NB4 (cell line): ENCODE data around the gene TNP2.

Source experiments
- DNase-seq: peaks from one replicate; pipeline ENCODE4 v3.0.0; 2010; ENCODE audit warnings: low read depth
- H3K4me3 ChIP-seq: one replicate; pipeline ENCODE4 v1.5.1; 2011; ENCODE audit warnings: mild to moderate bottlenecking, low read depth, low read length, moderate library complexity
- MAX ChIP-seq: IDR thresholded peaks from 2 replicates; pipeline ENCODE4 v1.6.1; 2011; ENCODE audit warnings: low read depth, low read length
- MYC ChIP-seq: IDR thresholded peaks from 2 replicates; pipeline ENCODE4 v1.6.1; 2011; ENCODE audit warnings: low read depth, low read length
- POLR2A ChIP-seq: IDR thresholded peaks from 2 replicates; pipeline ENCODE4 v1.6.1; 2011; ENCODE audit warnings: mild to moderate bottlenecking; ENCODE audit not compliant: insufficient read length; ENCODE audit errors: extremely low read depth
- TF ChIP-seq, protein P1 (sequence below): IDR thresholded peaks from one replicate; pipeline ENCODE4 v1.5.1; 2012; ENCODE audit warnings: low read depth, low read length

Gene TNP2

DNA sequence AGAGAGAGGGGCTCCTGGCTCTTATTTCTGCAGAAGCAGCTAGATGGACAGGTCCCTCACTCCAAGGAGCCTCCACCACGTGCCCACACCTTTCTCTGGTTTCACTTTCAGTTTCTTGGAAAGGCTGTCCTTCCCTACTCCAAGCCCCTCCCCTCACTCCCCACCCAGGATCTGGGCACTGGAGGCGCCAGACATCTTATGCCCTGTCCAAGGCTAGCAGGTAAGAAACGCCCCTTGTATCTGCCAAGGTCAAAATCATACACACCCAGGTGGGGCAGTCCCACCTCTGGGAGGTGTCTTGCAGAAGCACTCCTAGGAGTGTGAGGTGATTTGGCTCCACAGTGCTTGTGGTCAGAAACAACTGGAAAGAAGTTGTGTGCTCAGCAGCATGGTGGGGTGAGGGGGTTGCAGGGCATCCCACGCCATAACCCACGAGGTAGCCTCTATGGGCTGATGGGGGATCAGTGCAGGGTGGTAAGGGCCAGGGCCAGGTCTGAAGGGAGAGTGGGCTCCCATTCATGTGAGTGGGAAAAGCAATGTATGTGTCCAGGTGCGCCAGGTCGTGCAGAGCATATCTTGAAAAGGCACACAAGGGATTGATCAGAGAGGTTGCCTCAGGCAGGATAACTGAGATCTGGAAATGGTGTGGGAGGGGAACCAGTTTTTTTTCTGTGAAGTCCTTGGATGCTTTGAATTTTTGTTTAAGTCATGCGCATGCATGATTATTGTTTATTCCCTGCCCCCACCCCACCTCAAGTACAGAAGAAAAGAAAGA, 43.8 kb upstream of the TNP2 start:
- DNase-seq = peak; percentile 45
- TF ChIP-seq MAX (peak; percentile 48; the same call in 1 of the 2 replicates), POLR2A (no peak), MYC (no peak)
- TF ChIP-seq, protein P1, sequence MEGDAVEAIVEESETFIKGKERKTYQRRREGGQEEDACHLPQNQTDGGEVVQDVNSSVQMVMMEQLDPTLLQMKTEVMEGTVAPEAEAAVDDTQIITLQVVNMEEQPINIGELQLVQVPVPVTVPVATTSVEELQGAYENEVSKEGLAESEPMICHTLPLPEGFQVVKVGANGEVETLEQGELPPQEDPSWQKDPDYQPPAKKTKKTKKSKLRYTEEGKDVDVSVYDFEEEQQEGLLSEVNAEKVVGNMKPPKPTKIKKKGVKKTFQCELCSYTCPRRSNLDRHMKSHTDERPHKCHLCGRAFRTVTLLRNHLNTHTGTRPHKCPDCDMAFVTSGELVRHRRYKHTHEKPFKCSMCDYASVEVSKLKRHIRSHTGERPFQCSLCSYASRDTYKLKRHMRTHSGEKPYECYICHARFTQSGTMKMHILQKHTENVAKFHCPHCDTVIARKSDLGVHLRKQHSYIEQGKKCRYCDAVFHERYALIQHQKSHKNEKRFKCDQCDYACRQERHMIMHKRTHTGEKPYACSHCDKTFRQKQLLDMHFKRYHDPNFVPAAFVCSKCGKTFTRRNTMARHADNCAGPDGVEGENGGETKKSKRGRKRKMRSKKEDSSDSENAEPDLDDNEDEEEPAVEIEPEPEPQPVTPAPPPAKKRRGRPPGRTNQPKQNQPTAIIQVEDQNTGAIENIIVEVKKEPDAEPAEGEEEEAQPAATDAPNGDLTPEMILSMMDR = no peak
- H3K4me3 ChIP-seq = no peak overlapping the region

DNA sequence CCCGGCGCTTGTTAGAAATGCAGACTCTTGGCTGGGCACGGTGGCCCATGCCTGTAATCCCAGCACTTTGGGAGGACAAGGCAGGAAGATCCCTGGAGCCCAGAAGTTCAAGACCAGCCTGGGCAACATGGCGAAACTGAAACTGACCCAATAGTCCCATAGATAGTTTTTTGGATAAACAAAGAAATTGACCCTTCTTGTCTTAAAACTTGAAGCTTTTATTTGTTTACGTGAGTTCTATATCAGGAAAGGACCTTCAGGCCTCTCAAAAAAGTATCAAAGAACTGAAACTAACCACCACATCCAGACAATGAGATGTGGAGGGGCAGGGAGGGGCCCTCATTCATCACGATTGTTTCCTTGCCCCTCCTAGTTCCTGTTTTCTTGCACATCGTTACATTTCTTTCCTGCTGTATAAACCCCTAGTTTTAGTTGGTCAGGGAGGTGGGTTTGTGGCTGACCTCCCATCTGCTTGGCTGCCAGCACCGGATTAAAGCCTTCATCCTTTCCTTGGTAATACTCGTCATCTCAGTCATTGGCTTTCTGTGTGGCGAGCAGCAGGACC, 42.0 kb upstream of the TNP2 start:
- no peak overlapping the region for H3K4me3 ChIP-seq
- DNase-seq = peak; percentile 92
- TF ChIP-seq, protein P1 = no peak
- peak; percentile 37; the same call in 1 of the 2 replicates for TF ChIP-seq MAX

DNA sequence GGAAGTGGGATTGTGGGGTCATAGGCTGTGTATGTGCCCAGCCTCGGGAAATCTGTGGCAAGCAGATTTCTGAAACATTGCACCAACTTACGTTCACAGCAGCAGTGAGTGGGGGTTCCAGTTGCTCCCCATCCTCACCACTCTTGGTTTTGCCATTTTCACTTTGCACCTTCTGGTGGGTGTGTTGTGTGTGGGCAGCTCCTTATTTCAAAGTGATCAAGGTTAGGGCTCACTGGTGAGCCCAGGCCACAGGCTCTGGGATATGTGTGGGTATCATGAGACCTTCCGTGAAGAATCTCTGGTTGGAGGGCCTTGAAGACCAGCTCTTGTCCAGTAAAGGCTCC, 41.5 kb upstream of the TNP2 start:
- H3K4me3 ChIP-seq = no peak overlapping the region
- no peak for DNase-seq
- no peak for TF ChIP-seq POLR2A
- TF ChIP-seq, protein P1 = no peak
- no peak for TF ChIP-seq MYC
- TF ChIP-seq MAX = no peak

DNA sequence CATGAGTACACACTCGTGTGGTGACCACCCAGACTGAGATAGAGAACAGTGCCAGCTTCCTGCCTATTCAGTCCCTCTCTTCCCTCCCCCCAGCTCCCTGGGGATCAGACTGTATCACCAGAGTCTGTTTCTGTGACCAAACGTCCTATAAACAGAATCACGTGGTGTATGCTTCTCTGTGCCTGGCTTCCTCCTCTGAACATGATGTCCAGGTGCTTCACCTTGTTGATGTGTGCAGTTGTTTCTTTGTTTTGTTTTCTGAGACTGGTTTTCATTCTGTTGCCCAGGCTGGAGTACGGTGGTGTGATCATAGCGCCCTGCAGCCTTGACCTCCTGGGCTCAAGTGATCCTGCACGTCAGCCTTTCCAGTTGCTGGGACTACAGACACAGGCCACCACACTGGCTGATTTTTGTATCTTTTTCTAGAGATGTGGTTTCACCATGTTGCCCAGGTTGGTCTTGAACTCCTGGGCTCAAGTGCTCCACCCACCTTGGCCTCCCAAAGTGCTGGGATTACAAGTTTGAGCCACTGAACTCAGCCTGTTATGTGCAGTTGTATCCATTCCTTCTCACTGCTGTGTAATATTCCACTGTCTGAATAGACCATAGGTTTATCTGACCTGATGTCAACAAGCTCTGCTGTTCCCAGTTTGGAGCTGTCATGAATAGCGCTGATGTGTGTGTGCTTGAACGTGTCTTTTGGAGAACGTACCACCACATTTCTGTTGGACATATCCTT, 40.9 kb upstream of the TNP2 start:
- H3K4me3 ChIP-seq = no peak overlapping the region
- TF ChIP-seq, protein P1 = no peak
- TF ChIP-seq MYC = peak; percentile 37
- TF ChIP-seq MAX = peak; percentile 95
- DNase-seq = peak; percentile 87

- DNase-seq = peak; percentile 29
- H3K4me3 ChIP-seq = no peak overlapping the region
- TF ChIP-seq MAX = no peak
- TF ChIP-seq MYC = no peak
- TF ChIP-seq POLR2A = no peak
- TF ChIP-seq, protein P1 = no peak
These were observed 39.6 kb upstream of the TNP2 start for GRCh38 chr16:11308493-11309283.
